B cell (primary cell): ENCODE data around the gene CAMTA1. TPM values are rescaled to one million over a fixed set of nuclear protein-coding genes. Genes with fewer than 3 reads are reported as not detected.

Source experiments
- ATAC-seq: fragments of 200-7000 bp; cut with Tn5 transposase; one replicate; pipeline ENCODE4 v1.10.0; 2021; ENCODE audit warnings: low read depth, mild to moderate bottlenecking, moderate number of reproducible peaks, moderate library complexity
- CTCF ChIA-PET: fragments of 350-600 bp; sonication (Branson Sonifier 250); formaldehyde crosslinking; loops from one replicate; lab custom pipeline; 2021; ENCODE audit warnings: antibody characterized with exemption, inconsistent platforms; lab: Charles Lee
- POLR2A ChIA-PET: fragments of 350-600 bp; sonication (Branson Sonifier 250); formaldehyde crosslinking; loops from one replicate; lab custom pipeline; 2021; ENCODE audit warnings: antibody characterized with exemption; lab: Charles Lee
- DNase-seq: peaks from one replicate; pipeline ENCODE4 v3.0.0; 2013
- H2AFZ ChIP-seq: 2 replicates; pipeline ENCODE4 v1.6.1; 2012; ENCODE audit warnings: mild to moderate bottlenecking, low read depth, low read length; ENCODE audit not compliant: insufficient read depth, poor library complexity, severe bottlenecking
- H3K27ac ChIP-seq, 2 donors: 1 replicate in 1 of 2; 2 replicates in 1 of 2; pipeline ENCODE4 v1.5.1; 2012 to 2013; ENCODE audit warnings: low read length in 2 of 2, mild to moderate bottlenecking in 2 of 2, moderate library complexity in 1 of 2
- H3K27me3 ChIP-seq, 4 experiments: fragments of 200-600 bp in 1 of 4; sonication (generic) in 1 of 4; replicated peaks in 1 of 4; 1 replicate in 2 of 4; 2 replicates in 2 of 4; pipeline versions ENCODE4 v1.6.1 to v1.7.0; 2013 to 2016; ENCODE audit warnings: low read length in 3 of 4, mild to moderate bottlenecking in 2 of 4, mixed read lengths in 1 of 4, moderate library complexity in 1 of 4; ENCODE audit not compliant: insufficient read depth in 4 of 4, control insufficient read depth in 3 of 4; ENCODE audit errors: control extremely low read depth in 1 of 4
- H3K36me3 ChIP-seq, 2 experiments: replicated peaks in 1 of 2; 1 replicate in 1 of 2; 2 replicates in 1 of 2; pipeline versions ENCODE4 v1.6.1 to v1.7.1; 2013; ENCODE audit warnings: low read length in 1 of 2; ENCODE audit not compliant: insufficient read depth in 2 of 2, control insufficient read depth in 1 of 2; ENCODE audit errors: control extremely low read depth in 1 of 2, extremely low read depth in 1 of 2
- H3K4me1 ChIP-seq, 2 donors: fragments of 200-600 bp in 1 of 2; sonication (generic) in 1 of 2; 1 replicate in 1 of 2; 2 replicates in 1 of 2; pipeline versions ENCODE4 v1.5.1 to v1.6.1; 2013 to 2017; ENCODE audit warnings: low read length in 2 of 2; ENCODE audit not compliant: control insufficient read depth in 2 of 2, insufficient read depth in 2 of 2
- H3K4me2 ChIP-seq: replicated peaks from 2 replicates; pipeline ENCODE3; 2012; ENCODE audit warnings: mild to moderate bottlenecking, low read depth, low read length; ENCODE audit not compliant: poor library complexity, severe bottlenecking
- H3K4me3 ChIP-seq, 5 experiments: fragments of 200-600 bp in 1 of 5; sonication (generic) in 1 of 5; 1 replicate in 3 of 5; 2 replicates in 2 of 5; pipeline versions ENCODE4 v1.5.1 to v1.7.0; 2011 to 2016; ENCODE audit warnings: low read length in 4 of 5, mild to moderate bottlenecking in 4 of 5, low read depth in 2 of 5, control low read depth in 1 of 5, moderate library complexity in 1 of 5; ENCODE audit not compliant: insufficient read depth in 1 of 5; ENCODE audit errors: control extremely low read depth in 1 of 5, extremely low read depth in 1 of 5
- H3K79me2 ChIP-seq: fragments of 200-600 bp; sonication (generic); one replicate; pipeline ENCODE4 v1.6.0; 2016; ENCODE audit warnings: low read length; ENCODE audit not compliant: control insufficient read depth, insufficient read depth
- H3K9ac ChIP-seq: fragments of 200-600 bp; sonication (generic); 2 replicates; pipeline ENCODE4 v1.6.1; 2017; ENCODE audit warnings: mild to moderate bottlenecking, low read length, moderate library complexity
- H3K9me3 ChIP-seq, 3 donors: one replicate each; pipeline versions ENCODE4 v1.6.1 to v1.7.1; 2013; ENCODE audit warnings: low read length in 2 of 3; ENCODE audit not compliant: control insufficient read depth in 2 of 3, insufficient read depth in 1 of 3; ENCODE audit errors: control extremely low read depth in 1 of 3
- H4K20me1 ChIP-seq: 2 replicates; pipeline ENCODE4 v1.6.0; 2012; ENCODE audit warnings: mild to moderate bottlenecking, low read length; ENCODE audit not compliant: insufficient read depth, control insufficient read depth, poor library complexity, severe bottlenecking
- H3K27ac Mint-ChIP-seq: one replicate; pipeline ENCODE4 v1.8.0; 2021; ENCODE audit warnings: mixed read lengths
- H3K27me3 Mint-ChIP-seq: one replicate; pipeline ENCODE4 v1.8.0; 2021; ENCODE audit warnings: mixed read lengths
- H3K4me1 Mint-ChIP-seq: one replicate; pipeline ENCODE4 v1.8.0; 2021; ENCODE audit warnings: mixed read lengths
- H3K4me3 Mint-ChIP-seq: one replicate; pipeline ENCODE4 v1.8.0; 2021; ENCODE audit warnings: mixed read lengths
- H3K9me3 Mint-ChIP-seq: one replicate; pipeline ENCODE4 v1.8.0; 2022; ENCODE audit warnings: mixed read lengths; ENCODE audit not compliant: insufficient read depth
- EZH2 ChIP-seq: IDR thresholded peaks from 2 replicates; pipeline ENCODE4 v1.6.1; 2012; ENCODE audit warnings: borderline replicate concordance, low read depth, mild to moderate bottlenecking, moderate library complexity, low read length; ENCODE audit not compliant: insufficient read depth, poor library complexity, severe bottlenecking
- WGBS: methylation state at CpG from one replicate; pipeline ENCODE4 v1.1.5; 2013; ENCODE audit warnings: missing lambda C conversion rate; ENCODE audit not compliant: insufficient coverage; 5-methylcytosine and 5-hydroxymethylcytosine counted together
- intact Hi-C: fragments of 100-400 bp; cut with micrococcal nuclease; formaldehyde crosslinking; loops from one replicate; pipeline ENCODE4 v1.10.0; 2022
- polyA plus RNA-seq: library from polyadenylated mRNA; depleted of rRNA; stranded (reverse); fragments of >200 nt; gene quantifications from 2 replicates; pipeline ENCODE4 v1.2.3, GENCODE V29; 2012
- total RNA-seq, 2 donors: library from RNA; stranded (reverse); fragments of 120-200 nt in 1 of 2; gene quantifications; 1 replicate in 1 of 2; 2 replicates in 1 of 2; pipeline versions ENCODE4 v1.2.3 to v1.2.4, GENCODE V29; 2013 to 2022
- TF ChIP-seq, protein P1 (sequence below): fragments of 200-600 bp; IDR thresholded peaks from one replicate; pipeline ENCODE4 v1.8.0; 2022; ENCODE audit warnings: antibody characterized with exemption, mild to moderate bottlenecking

The CAMTA1 gene
- total and polyA plus RNA-seq, 2 donors (not counting 1 experiment from before 2014, with no cell fraction given), result 42.2 to 45.7 TPM

DNA sequence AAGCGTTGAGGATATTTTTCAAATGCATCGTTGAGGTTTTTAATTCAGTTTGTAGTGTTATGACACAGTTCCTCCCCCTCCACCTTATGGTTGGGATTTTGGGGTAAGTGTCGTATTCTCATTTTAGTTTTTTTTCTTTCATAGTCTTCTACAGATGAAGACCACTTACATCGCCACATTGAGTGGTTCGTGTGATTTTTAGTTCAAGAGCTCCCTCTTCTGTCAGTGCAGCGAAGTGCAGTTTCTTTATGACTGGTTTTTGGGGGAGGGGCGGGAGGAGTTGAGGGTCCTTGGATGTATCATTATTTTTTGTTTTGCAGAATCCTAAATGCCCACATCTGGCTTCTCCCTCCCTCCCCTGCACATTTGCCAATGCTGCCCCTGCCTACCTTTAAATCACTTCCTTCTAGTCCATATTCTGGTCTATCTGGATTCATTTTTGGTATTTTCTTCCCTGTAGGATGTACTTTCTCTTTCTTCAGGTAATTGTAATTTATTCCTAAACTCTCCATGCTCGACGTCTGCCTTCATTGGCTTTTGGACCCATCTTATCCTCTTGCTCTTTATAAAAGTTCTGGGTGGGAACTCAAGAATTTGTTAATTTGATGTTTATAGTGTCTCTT lies 433.1 kb downstream of the CAMTA1 start:
- Histone ChIP-seq H2AFZ (no peak overlapping the region), H4K20me1 (no peaks in the 10 kb centered on the region), H3K9ac (no peak overlapping the region), H3K9me3 (peaks cover 0 to 9% (median 0%) of the 10 kb centered on the region in 3 donors), H3K4me3 (no peak overlapping the region), H3K27ac (no peak overlapping the region), H3K4me1 (no peaks in the 10 kb centered on the region), H3K79me2 (no peaks in the 10 kb centered on the region), H3K4me2 (no peak overlapping the region), H3K27me3 (no peaks in the 10 kb centered on the region), H3K36me3 (no peaks in the 10 kb centered on the region)
- POLR2A ChIA-PET, result no interaction called here
- ATAC-seq, result no peak
- WGBS, result no CpG with 5 or more reads among the region's 9 CpGs
- no peak overlapping the region for H3K4me3 Mint-ChIP-seq
- DNase-seq, result peak; percentile 25
- CTCF ChIA-PET, result interaction anchor here (0.5 to 1.5 kb wide), 3 partner anchors 429 to 498 kb away, joined by 3 to 10 read pairs (median 4); no protein-coding TSS in a partner anchor
- H3K27me3 Mint-ChIP-seq, result peaks cover 23% of the 10 kb centered on the region
- no peak overlapping the region for H3K27ac Mint-ChIP-seq
- no peaks in the 10 kb centered on the region for H3K9me3 Mint-ChIP-seq
- intact Hi-C loops, result no loop called here
- no peak for TF ChIP-seq EZH2
- TF ChIP-seq, protein P1, sequence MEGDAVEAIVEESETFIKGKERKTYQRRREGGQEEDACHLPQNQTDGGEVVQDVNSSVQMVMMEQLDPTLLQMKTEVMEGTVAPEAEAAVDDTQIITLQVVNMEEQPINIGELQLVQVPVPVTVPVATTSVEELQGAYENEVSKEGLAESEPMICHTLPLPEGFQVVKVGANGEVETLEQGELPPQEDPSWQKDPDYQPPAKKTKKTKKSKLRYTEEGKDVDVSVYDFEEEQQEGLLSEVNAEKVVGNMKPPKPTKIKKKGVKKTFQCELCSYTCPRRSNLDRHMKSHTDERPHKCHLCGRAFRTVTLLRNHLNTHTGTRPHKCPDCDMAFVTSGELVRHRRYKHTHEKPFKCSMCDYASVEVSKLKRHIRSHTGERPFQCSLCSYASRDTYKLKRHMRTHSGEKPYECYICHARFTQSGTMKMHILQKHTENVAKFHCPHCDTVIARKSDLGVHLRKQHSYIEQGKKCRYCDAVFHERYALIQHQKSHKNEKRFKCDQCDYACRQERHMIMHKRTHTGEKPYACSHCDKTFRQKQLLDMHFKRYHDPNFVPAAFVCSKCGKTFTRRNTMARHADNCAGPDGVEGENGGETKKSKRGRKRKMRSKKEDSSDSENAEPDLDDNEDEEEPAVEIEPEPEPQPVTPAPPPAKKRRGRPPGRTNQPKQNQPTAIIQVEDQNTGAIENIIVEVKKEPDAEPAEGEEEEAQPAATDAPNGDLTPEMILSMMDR, result peak; percentile 52
- no peaks in the 10 kb centered on the region for H3K4me1 Mint-ChIP-seq

DNA sequence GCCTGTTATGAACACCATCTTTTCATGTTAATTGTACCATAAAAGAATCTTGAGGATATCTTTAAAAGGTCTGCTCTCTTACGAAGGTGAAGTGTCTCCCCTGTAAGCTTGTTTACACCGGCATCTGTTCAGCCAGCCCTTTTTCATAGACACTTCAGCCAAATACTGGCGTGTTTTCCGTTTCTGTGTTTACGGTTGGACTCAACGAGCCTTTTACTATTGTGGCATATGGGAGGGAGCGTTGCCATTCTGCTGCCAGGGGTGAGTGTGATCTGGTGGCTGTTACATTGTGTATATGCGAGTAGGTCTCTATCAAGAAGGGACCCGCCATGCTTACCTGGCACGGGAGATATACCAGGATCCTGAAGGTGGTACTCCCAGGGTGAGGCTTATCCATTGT lies 433.8 kb downstream of the CAMTA1 start:
- Histone ChIP-seq H2AFZ (no peak overlapping the region), H4K20me1 (no peaks in the 10 kb centered on the region), H3K4me1 (no peaks in the 10 kb centered on the region), H3K4me3 (no peak overlapping the region), H3K4me2 (no peak overlapping the region), H3K9me3 (peaks cover 0 to 9% (median 0%) of the 10 kb centered on the region in 3 donors), H3K27ac (no peak overlapping the region), H3K36me3 (no peaks in the 10 kb centered on the region), H3K9ac (no peak overlapping the region), H3K79me2 (no peaks in the 10 kb centered on the region), H3K27me3 (no peaks in the 10 kb centered on the region)
- intact Hi-C loops, result no loop called here
- H3K27me3 Mint-ChIP-seq, result peaks cover 23% of the 10 kb centered on the region
- ATAC-seq (no peak), DNase-seq (no peak)
- POLR2A ChIA-PET, result no interaction called here
- H3K27ac Mint-ChIP-seq, result no peak overlapping the region
- CTCF ChIA-PET, result interaction anchor here (1.1 to 1.5 kb wide), 2 partner anchors 497 to 499 kb away, joined by 4 to 10 read pairs; no protein-coding TSS in a partner anchor
- H3K4me1 Mint-ChIP-seq, result no peaks in the 10 kb centered on the region
- H3K4me3 Mint-ChIP-seq, result no peak overlapping the region
- 82% methylated on average over 7 of the region's 10 CpGs for WGBS
- TF ChIP-seq, protein P1, result no peak
- no peak for TF ChIP-seq EZH2
- H3K9me3 Mint-ChIP-seq, result no peaks in the 10 kb centered on the region
